GM21723 (cell line): ENCODE data around the gene ARHGEF1.
"Not testable (repeated sequence)": the region's sequence is repeated elsewhere in the genome, so short reads cannot be mapped to it uniquely, and the experiment has no call there.

Source experiments
- ATAC-seq: cut with Tn5 transposase; IDR thresholded peaks from one replicate; pipeline ENCODE4 v1.9.1; 2021; ENCODE audit warnings: mild to moderate bottlenecking, moderate library complexity; ENCODE audit not compliant: unreplicated experiment

ARHGEF1 gene

GRCh38 chr19:41904118-41904870, 21.3 kb downstream of the ARHGEF1 start:
- ATAC-seq = no peak

- no peak for ATAC-seq
These were observed 22.5 kb downstream of the ARHGEF1 start for GRCh38 chr19:41905273-41906002.

GRCh38 chr19:41906271-41906670, 23.3 kb downstream of the ARHGEF1 start:
- ATAC-seq = no peak

GRCh38 chr19:41906916-41907680, 24.1 kb downstream of the ARHGEF1 start:
- ATAC-seq = no peak

- no peak for ATAC-seq
These were observed 25.1 kb downstream of the ARHGEF1 start for GRCh38 chr19:41907994-41908615.

GRCh38 chr19:41908724-41909464, 25.9 kb downstream of the ARHGEF1 start:
- ATAC-seq = no peak

GRCh38 chr19:41909706-41910105, 26.7 kb downstream of the ARHGEF1 start:
- no peak for ATAC-seq

GRCh38 chr19:41910240-41910991, 27.4 kb downstream of the ARHGEF1 start:
- no peak for ATAC-seq

GRCh38 chr19:41910992-41911888, 28.3 kb downstream of the ARHGEF1 start:
- ATAC-seq = no peak

GRCh38 chr19:41911889-41912731, 29.1 kb downstream of the ARHGEF1 start:
- ATAC-seq = no peak

- no peak for ATAC-seq
These were observed 30.0 kb downstream of the ARHGEF1 start for GRCh38 chr19:41912899-41913537.

- ATAC-seq = no peak
These were observed 30.8 kb downstream of the ARHGEF1 start for GRCh38 chr19:41913538-41914423.

GRCh38 chr19:41914424-41914834, 31.4 kb downstream of the ARHGEF1 start:
- ATAC-seq = not testable (repeated sequence)

GRCh38 chr19:41915021-41915775, 32.2 kb downstream of the ARHGEF1 start:
- ATAC-seq = no peak

GRCh38 chr19:41915776-41916414, 32.9 kb downstream of the ARHGEF1 start:
- ATAC-seq = no peak
